ENCODE results near the gene TTC23L.
A peak's percentile ranks its signal among the peaks of the same experiment; 100 is the strongest.
"Not testable (repeated sequence)": the region's sequence is repeated elsewhere in the genome, so short reads cannot be mapped to it uniquely, and the experiment has no call there.

The TTC23L gene

GRCh38 chr5:34838785-34839714 lies at the start of gene TTC23L:
TTC23L (plus strand) TSS chr5:34839164; CDS start chr5:34840672, 1,508 bp downstream.
- peak in 1 of 2 experiments; percentile 18 for DNase-seq

- DNase-seq: no peak
These were observed 49.3 kb upstream of the TTC23L start for GRCh38 chr5:34789639-34790038.

- no peak for DNase-seq
These were observed 48.9 kb upstream of the TTC23L start for GRCh38 chr5:34790069-34790468.

GRCh38 chr5:34791761-34792244 lies 47.2 kb upstream of the TTC23L start:
- DNase-seq: no peak

GRCh38 chr5:34802834-34803563 lies 36.0 kb upstream of the TTC23L start:
- no peak for DNase-seq

- peak; percentile 36 to 39 for DNase-seq
These were observed 34.8 kb upstream of the TTC23L start for GRCh38 chr5:34803974-34804732.

- DNase-seq: no peak
These were observed 34.1 kb upstream of the TTC23L start for GRCh38 chr5:34804913-34805312.

GRCh38 chr5:34806532-34806931 lies 32.4 kb upstream of the TTC23L start:
- DNase-seq: no peak

- no peak for DNase-seq
These were observed 27.3 kb upstream of the TTC23L start for GRCh38 chr5:34811706-34812105.

GRCh38 chr5:34813509-34813908 lies 25.5 kb upstream of the TTC23L start:
- DNase-seq: no peak

- DNase-seq: no peak
These were observed 21.2 kb upstream of the TTC23L start for GRCh38 chr5:34817558-34818351.

GRCh38 chr5:34818717-34819116 lies 20.2 kb upstream of the TTC23L start:
- no peak for DNase-seq

GRCh38 chr5:34820593-34820992 lies 18.4 kb upstream of the TTC23L start:
- no peak for DNase-seq

- no peak for DNase-seq
These were observed 15.8 kb upstream of the TTC23L start for GRCh38 chr5:34822956-34823715.

GRCh38 chr5:34826347-34826746 lies 12.6 kb upstream of the TTC23L start:
- DNase-seq: no peak

GRCh38 chr5:34827588-34828506 lies 11.1 kb upstream of the TTC23L start:
- DNase-seq: no peak

- not testable (repeated sequence) for DNase-seq
These were observed 8.1 kb upstream of the TTC23L start for GRCh38 chr5:34830827-34831226.

GRCh38 chr5:34831303-34831702 lies 7.7 kb upstream of the TTC23L start:
- no peak for DNase-seq

- DNase-seq: no peak
These were observed 6.4 kb upstream of the TTC23L start for GRCh38 chr5:34832568-34832967.

- no peak for DNase-seq
These were observed 5.9 kb upstream of the TTC23L start for GRCh38 chr5:34833090-34833489.

All from Kasumi-1 (cell line).